K562 (cell line): ENCODE data around the gene ZMIZ1.

Experiments used
- E2F6 ChIP-seq, 2 experiments: IDR thresholded peaks; 2 replicates each; pipeline ENCODE4 v1.6.1; 2011; ENCODE audit warnings: borderline replicate concordance in 1 of 2, control low read depth in 1 of 2, low read depth in 1 of 2, low read length in 1 of 2, mild to moderate bottlenecking in 1 of 2, mixed read lengths in 1 of 2, moderate library complexity in 1 of 2; ENCODE audit not compliant: insufficient read depth in 1 of 2, insufficient read length in 1 of 2, poor library complexity in 1 of 2, severe bottlenecking in 1 of 2; ENCODE audit errors: extremely low read depth in 1 of 2
- EP300 ChIP-seq: IDR thresholded peaks from 2 replicates; pipeline ENCODE4 v1.6.1; 2012; ENCODE audit warnings: low read length, improper control_type of control experiment
- KLF10 ChIP-seq: fragments of 250-450 bp; sonication (Bioruptor Pico); IDR thresholded peaks from 2 replicates; pipeline ENCODE4 v1.6.1; 2021; ENCODE audit warnings: matching md5 sums
- MEIS2 ChIP-seq: fragments of 450-650 bp; IDR thresholded peaks from 2 replicates; pipeline ENCODE4 v1.6.1; 2014; ENCODE audit warnings: mild to moderate bottlenecking; ENCODE audit not compliant: partially characterized antibody
- RAD21 ChIP-seq, 2 experiments: fragments of 250-450 bp in 1 of 2; fragments of 450-650 bp in 1 of 2; sonication (Bioruptor Pico) in 1 of 2; formaldehyde crosslinking in 1 of 2; IDR thresholded peaks in 1 of 2; conservative IDR thresholded peaks in 1 of 2; 2 replicates each; pipeline versions ENCODE4 v1.4.0 to v1.8.0; 2020 to 2022; ENCODE audit warnings: mild to moderate bottlenecking in 2 of 2, moderate library complexity in 1 of 2
- RCOR1 ChIP-seq, 2 experiments: IDR thresholded peaks; 2 replicates each; pipeline ENCODE4 v1.6.1; 2012; ENCODE audit warnings: low read depth in 2 of 2, low read length in 2 of 2, borderline replicate concordance in 1 of 2, improper control_type of control experiment in 1 of 2
- ZNF639 ChIP-seq, 2 experiments: fragments of 200-800 bp in 1 of 2; sonication (Bioruptor generic) in 1 of 2; sonication (generic) in 1 of 2; formaldehyde crosslinking in 1 of 2; IDR thresholded peaks in 1 of 2; conservative IDR thresholded peaks in 1 of 2; 2 replicates each; pipeline versions ENCODE4 v1.5.0 to v1.6.1; 2016 to 2020; ENCODE audit warnings: missing compliant biosample characterization in 1 of 2, missing genetic modification characterization in 1 of 2, missing genetic modification reagents in 1 of 2

GRCh38 chr10:79063071-79063491, 5.7 kb upstream of the ZMIZ1 start:
- TF ChIP-seq EP300 (no peak), KLF10 (CRISPR knock-in tag) (no peak), RCOR1 (IDR thresholded peaks at IDR 0.05; ENCODE audit: borderline replicate concordance in 1 of 2, low read depth in 2 of 2, low read length in 2 of 2) (no peak), MEIS2 (no peak), E2F6 (IDR thresholded peaks at IDR 0.05; ENCODE audit: borderline replicate concordance in 1 of 2, extremely low read depth in 1 of 2, insufficient read depth in 1 of 2, insufficient read length in 1 of 2, low read depth in 1 of 2, low read length in 1 of 2, poor library complexity in 1 of 2, severe bottlenecking in 1 of 2) (no peak), ZNF639 (CRISPR knock-in tag; conservative IDR thresholded peaks at IDR 0.05 in 1 of 2, IDR thresholded peaks at IDR 0.05 in 1 of 2) (no peak), RAD21 (CRISPR knock-in tag; conservative IDR thresholded peaks at IDR 0.05 in 1 of 2, IDR thresholded peaks at IDR 0.05 in 1 of 2) (no peak)
